AG10803 (cell line): Measurements from ENCODE around the gene TAF12.
A peak's percentile ranks its signal among the peaks of the same experiment; 100 is the strongest.
"Not testable (repeated sequence)": the region's sequence is repeated elsewhere in the genome, so short reads cannot be mapped to it uniquely, and the experiment has no call there.

Experiments used
- DNase-seq: peaks from one replicate; pipeline ENCODE4 v3.0.0; 2010; ENCODE audit warnings: low read depth
- H3K4me3 ChIP-seq: 2 replicates; pipeline ENCODE4 v1.5.1; 2011; ENCODE audit warnings: mild to moderate bottlenecking, low read length, control low read depth
- TF ChIP-seq, protein P1 (sequence below): conservative IDR thresholded peaks from 2 replicates; pipeline ENCODE4 v1.5.1; 2011; ENCODE audit warnings: mild to moderate bottlenecking, low read length, control low read depth, inconsistent platforms

The TAF12 gene

DNA sequence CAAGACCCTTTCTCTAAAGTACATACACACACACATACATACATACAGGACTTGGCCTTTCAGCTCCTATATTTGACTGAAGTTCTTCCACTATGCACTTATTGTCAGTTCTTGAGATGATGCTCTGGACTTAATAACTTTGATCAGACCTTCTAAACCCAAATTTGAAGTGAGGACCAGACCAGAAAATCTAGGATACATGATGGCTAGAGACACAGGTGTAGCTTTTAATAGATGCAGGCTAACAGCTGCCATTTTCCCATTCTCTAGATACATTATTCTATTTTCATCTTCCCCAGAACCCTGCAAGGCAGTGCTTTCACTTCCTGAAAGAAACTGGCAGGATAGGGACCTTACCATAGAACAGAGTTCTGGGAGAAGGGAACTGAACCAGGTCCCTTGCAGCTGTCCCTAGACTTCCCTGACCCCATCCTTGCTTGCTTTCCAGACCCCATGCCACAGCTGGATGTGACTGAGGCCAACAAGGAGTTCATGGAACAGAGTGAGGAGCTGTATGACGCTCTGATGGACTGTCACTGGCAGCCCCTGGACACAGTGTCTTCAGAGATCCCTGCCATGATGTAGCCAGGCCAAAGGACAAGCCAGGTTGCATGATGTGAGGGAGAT, 65.7 kb downstream of the TAF12 start:
- no peak for DNase-seq
- no peak overlapping the region for H3K4me3 ChIP-seq
- TF ChIP-seq, protein P1, sequence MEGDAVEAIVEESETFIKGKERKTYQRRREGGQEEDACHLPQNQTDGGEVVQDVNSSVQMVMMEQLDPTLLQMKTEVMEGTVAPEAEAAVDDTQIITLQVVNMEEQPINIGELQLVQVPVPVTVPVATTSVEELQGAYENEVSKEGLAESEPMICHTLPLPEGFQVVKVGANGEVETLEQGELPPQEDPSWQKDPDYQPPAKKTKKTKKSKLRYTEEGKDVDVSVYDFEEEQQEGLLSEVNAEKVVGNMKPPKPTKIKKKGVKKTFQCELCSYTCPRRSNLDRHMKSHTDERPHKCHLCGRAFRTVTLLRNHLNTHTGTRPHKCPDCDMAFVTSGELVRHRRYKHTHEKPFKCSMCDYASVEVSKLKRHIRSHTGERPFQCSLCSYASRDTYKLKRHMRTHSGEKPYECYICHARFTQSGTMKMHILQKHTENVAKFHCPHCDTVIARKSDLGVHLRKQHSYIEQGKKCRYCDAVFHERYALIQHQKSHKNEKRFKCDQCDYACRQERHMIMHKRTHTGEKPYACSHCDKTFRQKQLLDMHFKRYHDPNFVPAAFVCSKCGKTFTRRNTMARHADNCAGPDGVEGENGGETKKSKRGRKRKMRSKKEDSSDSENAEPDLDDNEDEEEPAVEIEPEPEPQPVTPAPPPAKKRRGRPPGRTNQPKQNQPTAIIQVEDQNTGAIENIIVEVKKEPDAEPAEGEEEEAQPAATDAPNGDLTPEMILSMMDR, result no peak

DNA sequence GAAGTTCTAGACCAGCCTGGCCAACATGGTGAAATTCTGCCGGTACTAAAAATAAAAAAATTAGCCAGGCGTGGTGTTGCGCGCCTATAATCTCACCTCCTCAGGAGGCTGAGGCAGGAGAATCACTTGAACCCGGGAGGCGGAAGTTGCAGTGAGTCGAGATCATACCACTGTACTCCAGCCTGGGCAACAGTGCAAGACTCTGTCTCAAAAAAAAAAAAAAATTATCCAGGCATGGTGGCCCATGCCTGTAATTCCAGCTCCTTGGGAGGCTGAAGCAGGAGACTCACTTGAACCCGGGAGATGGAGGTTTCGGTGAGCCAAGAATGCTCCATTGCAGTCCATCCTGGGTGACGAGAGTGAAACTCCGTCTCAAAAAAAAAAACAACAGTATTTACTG, 69.3 kb downstream of the TAF12 start:
- DNase-seq, result no peak
- H3K4me3 ChIP-seq, result no peak overlapping the region
- TF ChIP-seq, protein P1, result no peak

DNA sequence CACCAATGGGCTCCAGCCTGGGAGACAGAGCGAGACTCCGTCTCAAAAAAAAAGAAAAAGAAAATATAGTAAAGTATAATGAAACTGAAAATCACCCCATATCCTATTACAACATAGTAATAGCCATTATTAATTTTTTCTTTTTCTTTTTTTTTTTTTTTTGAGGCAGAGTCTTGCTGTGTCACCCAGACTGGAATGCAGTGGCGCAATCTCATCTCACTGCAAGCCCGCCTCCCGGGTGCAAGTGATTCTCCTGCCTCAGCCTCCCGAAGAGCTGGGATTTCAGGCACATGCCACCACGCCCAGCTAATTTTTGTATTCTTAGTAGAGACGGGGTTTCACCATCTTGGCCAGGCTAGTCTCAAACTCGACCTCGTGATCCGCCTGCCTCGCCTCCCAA, 70.0 kb downstream of the TAF12 start:
- not testable (repeated sequence) for H3K4me3 ChIP-seq
- DNase-seq, result peak; percentile 74

DNA sequence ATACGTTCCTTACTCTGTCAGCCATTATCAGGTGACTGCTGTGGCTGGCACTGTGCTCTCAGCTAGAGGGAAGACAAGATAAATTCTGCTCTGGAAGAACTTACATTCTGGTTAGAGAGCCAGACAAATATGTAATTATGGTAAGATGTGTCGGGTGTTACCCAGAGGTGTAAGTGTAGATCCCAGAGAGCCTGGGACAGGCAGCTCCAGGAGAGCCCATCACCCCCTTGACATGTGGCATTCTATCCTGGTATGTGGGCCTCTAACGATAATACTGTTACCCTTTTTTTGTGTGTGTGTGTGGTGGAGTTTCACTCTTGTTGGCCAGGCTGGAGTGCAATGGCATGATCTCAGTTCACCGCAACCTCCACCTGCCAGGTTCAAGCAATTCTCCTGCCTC, 71.0 kb downstream of the TAF12 start:
- no peak overlapping the region for H3K4me3 ChIP-seq
- DNase-seq, result no peak

DNA sequence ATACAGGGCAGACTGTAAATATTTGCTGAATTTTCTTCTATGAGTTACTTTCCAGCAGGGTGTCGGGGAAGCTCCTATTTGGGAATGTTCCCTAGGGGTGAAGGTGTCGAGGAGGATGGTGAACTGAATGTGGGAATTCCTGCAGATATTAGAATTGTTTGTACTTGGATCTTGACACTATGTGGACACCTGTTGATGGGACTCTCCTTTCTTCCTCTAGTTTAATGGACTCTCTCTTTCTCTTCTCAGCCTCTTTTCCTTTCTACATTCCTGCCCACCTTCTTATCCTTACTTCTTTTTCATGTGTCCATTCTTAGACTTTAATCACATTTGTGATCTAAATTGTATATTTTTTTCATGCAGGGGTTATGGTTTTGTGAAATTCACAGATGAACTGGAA, 75.9 kb downstream of the TAF12 start:
- H3K4me3 ChIP-seq, result no peak overlapping the region
- TF ChIP-seq, protein P1, result no peak
- no peak for DNase-seq

More for the DNA sequence above, 71.0 kb downstream of the TAF12 start:
- TF ChIP-seq, protein P1, result no peak

DNA sequence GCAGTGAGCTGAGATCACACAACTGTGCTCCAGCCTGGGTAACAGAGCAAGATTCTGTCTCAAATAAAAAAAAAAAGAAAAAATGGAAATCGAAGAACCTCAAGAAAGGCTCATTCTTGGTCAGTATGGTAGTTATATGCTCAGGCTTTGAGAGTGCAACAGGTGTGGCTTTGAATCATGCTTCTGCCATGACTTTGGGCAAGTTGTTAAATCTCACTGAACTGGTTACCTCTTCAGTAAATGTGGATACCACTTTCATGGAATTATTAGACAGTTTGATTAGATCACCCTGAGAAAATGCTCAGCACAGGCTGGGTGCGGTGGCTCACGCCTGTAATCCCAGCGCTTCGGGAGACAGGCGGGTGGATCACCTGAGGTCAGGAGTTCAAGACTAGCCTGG, 77.1 kb downstream of the TAF12 start:
- H3K4me3 ChIP-seq, result no peak overlapping the region
- TF ChIP-seq, protein P1, result no peak
- no peak for DNase-seq

DNA sequence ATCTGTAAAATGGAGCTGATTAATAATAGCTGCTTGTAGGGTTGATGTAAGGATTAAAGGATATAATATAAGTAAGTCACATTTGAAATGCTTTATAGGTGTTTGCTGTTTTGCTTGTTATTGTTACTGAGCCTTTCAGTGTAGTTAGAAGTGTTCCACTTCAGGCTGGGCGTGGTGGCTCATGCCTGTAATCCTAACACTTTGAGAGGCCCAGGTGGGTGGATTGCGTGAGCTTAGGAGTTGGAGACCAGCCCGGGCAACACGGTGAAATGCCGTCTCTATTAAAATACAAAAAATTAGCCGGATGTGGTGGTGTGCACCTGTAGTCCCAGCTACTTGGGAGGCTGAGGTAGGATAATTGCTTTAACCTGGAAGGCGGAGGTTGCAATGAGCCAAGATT, 77.8 kb downstream of the TAF12 start:
- TF ChIP-seq, protein P1, result no peak
- no peak overlapping the region for H3K4me3 ChIP-seq
- no peak for DNase-seq

DNA sequence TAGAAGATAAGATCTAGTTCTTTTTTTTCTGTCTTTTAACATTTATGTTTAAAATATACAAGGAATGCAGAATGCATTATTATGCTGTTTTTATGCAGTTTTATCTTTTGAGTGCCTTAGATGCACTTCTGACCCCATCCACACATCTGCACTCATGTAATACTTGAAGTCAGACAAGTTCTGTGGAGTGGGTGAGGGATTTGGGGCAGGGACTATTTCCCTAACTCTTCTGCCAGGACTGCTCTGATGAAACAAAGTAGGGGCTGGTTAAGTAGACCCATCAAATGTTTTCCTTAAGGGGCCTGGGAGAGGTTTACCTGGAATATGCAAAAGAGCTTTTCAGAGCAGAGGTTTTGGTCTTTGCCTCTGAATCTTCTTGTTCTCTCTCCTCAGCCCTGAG, 78.6 kb downstream of the TAF12 start:
- H3K4me3 ChIP-seq, result no peak overlapping the region
- TF ChIP-seq, protein P1, result no peak
- DNase-seq, result no peak
